ENCODE data around the gene NINJ2. TPM values are rescaled to one million over a fixed set of nuclear protein-coding genes. Genes with fewer than 3 reads are reported as not detected.

The NINJ2 gene
- polyA plus RNA-seq, 3 donors: 32.9 to 92.7 (median 73.7) TPM

DNA sequence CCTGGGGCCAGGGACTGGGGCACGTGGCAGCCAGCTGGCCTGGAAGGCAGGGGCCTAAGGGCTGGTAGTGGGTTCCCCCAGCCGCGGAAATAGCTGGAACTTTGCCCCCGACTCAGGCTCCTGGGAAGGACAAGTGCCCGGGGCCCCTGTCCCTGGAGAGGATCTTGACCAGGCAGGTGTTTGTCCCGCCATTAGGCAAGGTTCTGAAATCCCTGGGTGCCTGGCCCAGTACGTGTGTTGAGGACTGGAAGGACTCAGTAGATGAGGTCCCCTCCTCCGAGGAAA, 109.3 kb downstream of the NINJ2 start:
- Mint-ChIP-seq H3K4me1 (peaks cover 21% of the 10 kb centered on the region), H3K27ac (peak overlapping the region in 1 of 7 donors; percentile 42), H3K4me3 (no peak overlapping the region), H3K9me3 (peaks cover 0 to 2% (median 0%) of the 10 kb centered on the region in 7 donors), H3K27me3 (ENCODE audit: low read depth in 3 of 3) (peaks cover 16 to 32% (median 17%) of the 10 kb centered on the region in 3 donors), H3K36me3 (peaks cover 0 to 2% of the 10 kb centered on the region in 2 donors)
- DNase-seq: no peak
- Histone ChIP-seq H4K20me1 (ENCODE audit: insufficient read depth, low read length) (no peaks in the 10 kb centered on the region), H3K4me3 (replicated peaks in 1 of 3; ENCODE audit: low read depth in 2 of 3, low read length in 3 of 3) (peak overlapping the region in 1 of 3 experiments; percentile 64), H3K9me3 (replicated peaks in 1 of 2; ENCODE audit: control insufficient read depth in 1 of 2, insufficient read depth in 1 of 2, low read length in 2 of 2) (no peaks in the 10 kb centered on the region), H3K4me1 (ENCODE audit: control insufficient read depth in 1 of 2, insufficient read depth in 2 of 2, low read length in 2 of 2) (peaks cover 10 to 25% of the 10 kb centered on the region in 2 donors), H3K4me2 (replicated peaks; ENCODE audit: extremely low read depth, low read length, poor library complexity, severe bottlenecking) (peak overlapping the region; percentile 71), H3K79me2 (ENCODE audit: insufficient read depth, low read length) (no peaks in the 10 kb centered on the region), H3K9ac (ENCODE audit: insufficient read depth, low read length, poor library complexity, severe bottlenecking) (no peak overlapping the region), H2AFZ (ENCODE audit: insufficient read depth, low read depth, low read length, poor library complexity, severe bottlenecking) (peak overlapping the region; percentile 65), H3K27ac (ENCODE audit: low read depth in 1 of 2, low read length in 2 of 2) (no peak overlapping the region), H3K36me3 (replicated peaks in 1 of 2; ENCODE audit: control insufficient read depth in 1 of 2, insufficient read depth in 2 of 2, low read length in 2 of 2) (no peaks in the 10 kb centered on the region), H3K27me3 (ENCODE audit: control insufficient read depth in 2 of 2, insufficient read depth in 2 of 2, low read length in 2 of 2) (no peaks in the 10 kb centered on the region)
- 88% methylated on average over 7 of the region's 8 CpGs for WGBS (ENCODE audit: insufficient coverage)
- intact Hi-C loops (cut with micrococcal nuclease): no loop called here
- TF ChIP-seq, protein P1, sequence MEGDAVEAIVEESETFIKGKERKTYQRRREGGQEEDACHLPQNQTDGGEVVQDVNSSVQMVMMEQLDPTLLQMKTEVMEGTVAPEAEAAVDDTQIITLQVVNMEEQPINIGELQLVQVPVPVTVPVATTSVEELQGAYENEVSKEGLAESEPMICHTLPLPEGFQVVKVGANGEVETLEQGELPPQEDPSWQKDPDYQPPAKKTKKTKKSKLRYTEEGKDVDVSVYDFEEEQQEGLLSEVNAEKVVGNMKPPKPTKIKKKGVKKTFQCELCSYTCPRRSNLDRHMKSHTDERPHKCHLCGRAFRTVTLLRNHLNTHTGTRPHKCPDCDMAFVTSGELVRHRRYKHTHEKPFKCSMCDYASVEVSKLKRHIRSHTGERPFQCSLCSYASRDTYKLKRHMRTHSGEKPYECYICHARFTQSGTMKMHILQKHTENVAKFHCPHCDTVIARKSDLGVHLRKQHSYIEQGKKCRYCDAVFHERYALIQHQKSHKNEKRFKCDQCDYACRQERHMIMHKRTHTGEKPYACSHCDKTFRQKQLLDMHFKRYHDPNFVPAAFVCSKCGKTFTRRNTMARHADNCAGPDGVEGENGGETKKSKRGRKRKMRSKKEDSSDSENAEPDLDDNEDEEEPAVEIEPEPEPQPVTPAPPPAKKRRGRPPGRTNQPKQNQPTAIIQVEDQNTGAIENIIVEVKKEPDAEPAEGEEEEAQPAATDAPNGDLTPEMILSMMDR (IDR thresholded peaks at IDR 0.05): no peak

DNA sequence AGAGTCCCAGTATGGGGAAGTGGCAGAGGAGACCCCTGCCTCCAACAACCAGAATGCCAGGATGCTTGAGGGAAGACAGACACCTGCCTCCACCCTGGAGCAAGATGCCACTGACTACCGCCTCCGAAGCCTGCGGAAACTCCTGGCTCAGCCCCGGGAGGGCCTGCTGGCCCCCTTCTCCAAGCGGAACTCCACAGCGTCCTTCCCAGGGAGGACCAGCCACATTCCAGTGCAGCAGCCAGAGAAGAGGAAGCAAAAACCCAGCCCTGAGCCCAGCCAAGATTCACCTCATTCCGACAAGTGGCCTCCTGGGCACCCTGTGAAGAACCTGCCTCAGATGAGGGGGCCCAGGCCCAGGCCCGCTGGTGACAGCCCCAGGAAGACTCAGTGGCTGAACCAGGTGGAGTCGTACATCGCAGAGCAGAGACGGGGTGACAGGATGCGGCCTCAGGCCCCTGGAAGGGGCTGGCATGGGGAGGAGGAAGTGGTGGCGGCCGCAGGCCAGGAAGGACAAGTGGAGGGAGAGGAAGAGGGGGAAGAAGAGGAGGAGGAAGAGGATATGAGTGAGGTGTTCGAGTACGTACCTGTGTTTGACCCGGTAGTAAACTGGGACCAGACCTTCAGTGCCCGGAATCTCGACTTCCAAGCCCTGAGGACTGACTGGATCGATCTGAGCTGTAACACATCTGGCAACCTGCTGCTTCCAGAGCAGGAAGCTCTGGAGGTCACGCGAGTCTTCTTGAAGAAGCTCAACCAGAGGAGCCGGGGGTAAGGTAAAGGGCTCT, 109.8 kb downstream of the NINJ2 start:
- Histone ChIP-seq H3K9me3 (replicated peaks in 1 of 2; ENCODE audit: control insufficient read depth in 1 of 2, insufficient read depth in 1 of 2, low read length in 2 of 2) (no peaks in the 10 kb centered on the region), H2AFZ (ENCODE audit: insufficient read depth, low read depth, low read length, poor library complexity, severe bottlenecking) (peak overlapping the region; percentile 65), H3K4me2 (replicated peaks; ENCODE audit: extremely low read depth, low read length, poor library complexity, severe bottlenecking) (peak overlapping the region; percentile 71), H3K79me2 (ENCODE audit: insufficient read depth, low read length) (no peaks in the 10 kb centered on the region), H3K4me3 (replicated peaks in 1 of 3; ENCODE audit: low read depth in 2 of 3, low read length in 3 of 3) (peak overlapping the region in 2 of 3 experiments; percentile 27 to 64), H4K20me1 (ENCODE audit: insufficient read depth, low read length) (no peaks in the 10 kb centered on the region), H3K27me3 (ENCODE audit: control insufficient read depth in 2 of 2, insufficient read depth in 2 of 2, low read length in 2 of 2) (no peaks in the 10 kb centered on the region), H3K4me1 (ENCODE audit: control insufficient read depth in 1 of 2, insufficient read depth in 2 of 2, low read length in 2 of 2) (peaks cover 10 to 25% of the 10 kb centered on the region in 2 donors), H3K27ac (ENCODE audit: low read depth in 1 of 2, low read length in 2 of 2) (no peak overlapping the region), H3K36me3 (replicated peaks in 1 of 2; ENCODE audit: control insufficient read depth in 1 of 2, insufficient read depth in 2 of 2, low read length in 2 of 2) (no peaks in the 10 kb centered on the region), H3K9ac (ENCODE audit: insufficient read depth, low read length, poor library complexity, severe bottlenecking) (peak overlapping the region; percentile 16)
- Mint-ChIP-seq H3K9me3 (peaks cover 0 to 2% (median 0%) of the 10 kb centered on the region in 7 donors), H3K36me3 (no peaks in the 10 kb centered on the region), H3K27me3 (ENCODE audit: low read depth in 3 of 3) (peaks cover 16 to 33% (median 17%) of the 10 kb centered on the region in 3 donors), H3K4me1 (peaks cover 21% of the 10 kb centered on the region), H3K4me3 (peak overlapping the region; percentile 73 to 87), H3K27ac (peak overlapping the region in 5 of 7 donors; percentile 12 to 61 (median 50))
- no peak for DNase-seq
- intact Hi-C loops (cut with micrococcal nuclease): no loop called here
- 41% methylated on average over 23 of the region's 23 CpGs for WGBS (ENCODE audit: insufficient coverage)
- TF ChIP-seq, protein P1 (IDR thresholded peaks at IDR 0.05): no peak
